RPMI8226 (cell line): ENCODE results near the gene MAX.

ENCODE experiments used
- DNase-seq: peaks from one replicate; pipeline ENCODE4 v3.0.0-alpha.2; 2015

MAX gene

GRCh38 chr14:65071544-65071943 lies 30.8 kb downstream of the MAX start:
- DNase-seq = no peak

- peak; percentile 90 for DNase-seq
These were observed 31.8 kb downstream of the MAX start for GRCh38 chr14:65070471-65070976.

GRCh38 chr14:65069874-65070413 lies 32.4 kb downstream of the MAX start:
- DNase-seq = no peak

- no peak for DNase-seq
These were observed 36.6 kb downstream of the MAX start for GRCh38 chr14:65065719-65066118.

- DNase-seq = no peak
These were observed 39.9 kb downstream of the MAX start for GRCh38 chr14:65062096-65063075.

- no peak for DNase-seq
These were observed 44.6 kb downstream of the MAX start for GRCh38 chr14:65057695-65058094.

DNA sequence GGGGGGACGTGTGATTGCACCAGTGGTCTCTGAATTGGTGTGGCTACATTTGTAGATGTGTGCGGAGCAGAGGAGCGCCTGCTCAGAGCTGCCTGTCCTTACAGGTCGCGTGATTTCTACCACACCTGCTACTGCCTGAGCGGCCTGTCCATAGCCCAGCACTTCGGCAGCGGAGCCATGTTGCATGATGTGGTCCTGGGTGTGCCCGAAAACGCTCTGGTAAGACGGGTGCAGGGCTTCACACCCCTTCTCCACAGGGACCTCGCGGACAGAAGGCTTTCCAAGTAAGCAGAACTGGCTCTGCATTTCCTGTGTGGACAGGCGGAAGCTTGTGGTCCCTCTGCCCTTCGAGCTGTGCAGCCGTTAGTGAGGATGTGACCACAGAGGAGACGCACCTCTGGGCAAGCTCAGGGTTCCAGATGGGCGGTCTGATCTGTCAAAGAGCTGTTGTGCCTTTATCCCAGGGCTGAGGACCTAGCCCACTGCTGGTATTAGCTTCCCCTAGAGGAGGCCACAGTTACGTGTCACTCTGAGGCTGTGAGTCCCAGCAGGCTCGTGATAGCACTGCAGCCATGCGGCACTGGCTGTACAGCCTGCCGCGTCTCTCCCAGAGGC lies 47.7 kb downstream of the MAX start:
- no peak for DNase-seq

DNA sequence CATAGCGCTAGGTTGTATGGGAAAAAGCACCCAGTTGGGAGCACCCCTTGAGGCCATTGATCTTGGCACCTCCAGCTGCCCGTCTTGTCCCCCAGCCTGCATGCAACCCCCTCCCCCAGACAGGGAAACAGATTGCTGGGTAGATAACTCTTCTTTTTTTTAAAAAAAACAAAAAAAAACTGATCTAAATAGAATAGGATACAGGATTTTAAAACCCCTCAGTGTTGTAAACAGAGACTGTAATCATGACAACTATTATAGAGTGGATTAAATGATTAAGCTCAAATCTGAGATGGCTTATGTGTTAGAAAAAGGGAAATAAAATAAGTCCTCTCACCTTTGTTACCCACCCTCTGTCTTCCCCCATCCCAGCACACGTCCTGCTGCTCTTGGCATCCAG lies 48.9 kb downstream of the MAX start:
- DNase-seq = no peak

GRCh38 chr14:65052832-65053231 lies 49.5 kb downstream of the MAX start:
- no peak for DNase-seq

- DNase-seq = no peak
These were observed 56.6 kb downstream of the MAX start for GRCh38 chr14:65045709-65046108.

GRCh38 chr14:65045006-65045405 lies 57.3 kb downstream of the MAX start:
- DNase-seq = no peak

DNA sequence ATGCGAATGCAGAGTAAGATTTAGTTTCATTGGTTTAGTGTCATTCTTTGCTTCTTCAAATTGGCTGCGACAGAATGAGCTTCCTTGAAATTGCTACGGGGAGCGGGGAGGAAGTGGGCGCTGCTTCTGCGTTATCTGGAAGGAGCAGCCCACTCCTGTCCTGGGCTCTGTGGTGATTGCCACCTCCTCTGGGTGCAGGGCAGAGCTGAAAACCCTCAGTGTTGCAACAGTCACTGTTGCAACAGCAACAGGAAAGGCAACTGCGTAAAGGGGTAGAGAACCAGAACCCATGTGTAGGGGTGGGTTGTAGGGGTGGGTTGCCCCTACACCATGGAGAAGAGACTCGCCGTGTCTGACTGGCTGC lies 57.7 kb downstream of the MAX start:
- no peak for DNase-seq

DNA sequence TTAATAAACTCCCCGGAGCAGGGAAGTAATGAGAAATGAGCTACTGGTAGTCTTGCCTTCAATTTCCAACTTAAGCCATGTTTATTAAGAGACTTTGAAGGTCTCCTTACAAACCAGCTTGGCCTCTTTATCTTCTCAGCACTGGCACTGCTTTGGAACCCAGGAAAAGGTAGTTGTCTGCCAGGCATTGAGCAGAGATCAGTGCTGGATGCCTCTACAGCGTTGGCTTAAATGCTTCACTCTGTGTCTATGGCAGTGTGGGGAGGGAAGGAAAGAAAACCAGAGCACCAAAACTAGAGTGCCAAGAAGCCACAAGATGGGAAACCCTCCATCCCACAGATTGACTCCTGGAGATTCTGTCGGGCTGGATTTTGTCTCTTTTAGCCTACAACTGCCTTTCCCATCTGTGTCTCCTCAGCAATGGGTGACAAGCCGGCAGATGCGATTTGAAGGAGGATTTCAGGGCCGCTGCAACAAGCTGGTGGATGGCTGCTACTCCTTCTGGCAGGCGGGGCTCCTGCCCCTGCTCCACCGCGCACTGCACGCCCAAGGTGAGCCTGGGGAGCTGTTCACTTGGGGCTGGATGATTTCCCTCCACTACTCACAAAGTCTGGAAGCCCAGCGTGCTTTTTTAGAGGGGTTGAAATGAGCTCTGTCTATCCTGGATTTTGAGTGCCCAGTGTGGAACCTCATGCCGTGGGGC lies 58.3 kb downstream of the MAX start:
- no peak for DNase-seq

DNA sequence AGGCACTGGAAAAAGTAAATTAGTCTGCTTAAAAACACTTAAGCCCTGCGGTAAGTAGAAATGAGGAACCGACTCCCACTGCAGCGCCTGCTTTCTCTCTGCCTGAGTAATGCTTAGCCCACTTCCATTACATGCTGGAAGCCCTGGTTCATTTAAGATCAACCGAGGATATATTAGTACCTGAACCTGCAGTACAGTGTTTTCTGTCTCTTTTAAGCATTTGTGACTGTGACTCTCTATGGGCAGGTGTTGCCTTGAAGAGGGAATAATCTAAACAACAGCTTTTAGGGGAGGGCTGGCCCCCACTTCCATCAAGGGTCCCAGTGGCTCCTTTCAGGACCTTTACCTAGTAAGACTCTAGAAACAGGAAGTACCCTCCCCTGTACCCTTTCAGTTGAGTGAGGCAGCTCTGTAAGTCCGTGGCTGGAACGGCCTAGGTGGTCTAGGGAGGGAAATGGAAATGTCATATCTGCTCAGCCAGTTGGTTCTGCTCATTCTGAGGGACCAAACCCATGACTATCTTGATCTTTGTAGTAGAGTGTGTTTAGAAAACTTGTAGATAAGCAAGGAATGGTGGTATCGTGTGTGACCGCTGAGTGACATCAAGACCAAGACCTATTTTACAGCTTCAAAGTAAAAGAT lies 59.5 kb downstream of the MAX start:
- DNase-seq = no peak

DNA sequence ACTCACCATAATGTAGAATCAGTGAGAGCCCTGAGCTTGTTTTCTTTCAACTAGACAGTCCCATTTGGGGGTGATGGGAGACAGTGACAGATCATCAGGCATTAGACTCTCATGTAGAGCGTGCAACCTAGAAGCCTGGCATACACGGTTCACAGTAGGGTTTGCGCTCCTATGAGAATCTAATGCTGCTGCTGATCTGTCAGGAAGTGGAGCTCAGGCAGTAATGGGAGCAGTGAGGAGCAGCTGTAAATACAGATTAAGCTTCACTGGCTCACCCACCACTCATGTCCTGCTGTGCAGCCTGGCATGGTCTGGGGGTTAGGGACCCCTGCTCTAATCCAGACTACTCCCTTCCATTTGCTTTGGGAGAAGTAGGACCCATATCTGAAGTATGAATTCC lies 60.0 kb downstream of the MAX start:
- no peak for DNase-seq

- DNase-seq = no peak
These were observed 60.8 kb downstream of the MAX start for GRCh38 chr14:65041434-65041915.

- no peak for DNase-seq
These were observed 61.5 kb downstream of the MAX start for GRCh38 chr14:65040666-65041433.

GRCh38 chr14:65038966-65039365 lies 63.4 kb downstream of the MAX start:
- DNase-seq = no peak

DNA sequence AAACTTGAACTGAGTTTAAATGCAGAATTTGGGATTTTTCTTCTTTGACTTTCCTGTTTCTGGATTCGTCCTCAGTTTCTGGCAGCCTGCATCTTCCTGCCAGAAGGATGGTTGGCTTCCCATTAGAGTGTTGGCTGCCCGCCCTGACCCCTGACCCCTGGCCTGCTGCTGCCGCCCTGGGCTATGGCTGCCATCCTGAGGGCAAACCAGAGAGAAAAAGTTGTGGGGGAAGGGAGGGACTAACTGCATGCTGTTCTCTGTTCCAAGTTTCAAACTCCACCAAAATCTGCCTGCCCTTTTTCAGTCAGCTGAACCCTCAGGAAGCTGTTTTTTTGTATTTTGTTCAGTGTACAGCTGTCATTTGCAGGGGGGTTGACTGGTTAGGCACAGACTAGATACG lies 67.3 kb downstream of the MAX start:
- DNase-seq = no peak

GRCh38 chr14:65034021-65034420 lies 68.3 kb downstream of the MAX start:
- no peak for DNase-seq

- no peak for DNase-seq
These were observed 69.1 kb downstream of the MAX start for GRCh38 chr14:65033181-65033580.

DNA sequence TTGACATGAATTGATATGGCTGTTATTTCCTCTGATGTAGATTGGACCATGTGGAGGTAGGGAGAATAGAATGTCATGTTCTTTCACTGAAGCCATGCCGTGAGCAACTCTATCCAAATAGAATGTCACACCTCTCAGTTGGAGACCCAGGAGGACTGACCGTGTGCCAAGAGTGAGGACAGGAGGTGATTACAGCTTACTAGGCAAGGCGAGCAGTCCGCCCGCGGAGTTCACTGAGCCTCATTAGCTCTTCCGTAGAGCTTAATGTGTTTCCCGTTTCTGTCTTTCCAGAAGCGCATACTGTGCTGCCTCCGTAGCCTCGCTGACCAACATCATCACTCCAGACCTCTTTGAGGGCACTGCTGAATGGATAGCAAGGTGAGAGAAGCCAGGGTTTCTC lies 70.0 kb downstream of the MAX start:
- DNase-seq = no peak
